ENCODE data around the gene TRERF1.

TRERF1 gene

GRCh38 chr6:42260396-42260888, 191.3 kb downstream of the TRERF1 start:
- TF ChIP-seq CTCF (IDR thresholded peaks at IDR 0.05; ENCODE audit: borderline replicate concordance, control extremely low read depth, extremely low read depth, insufficient read depth, missing control alignments): no peak
- in situ Hi-C loops (cut with MboI; ENCODE audit: low sequenced_read_pairs, unreplicated experiment): loop anchor here (10.0 kb wide), 1 partner anchor 294 kb away; no protein-coding TSS in a partner anchor
- DNase-seq (ENCODE audit: low spot score): peak; percentile 54

- TF ChIP-seq CTCF (IDR thresholded peaks at IDR 0.05; ENCODE audit: borderline replicate concordance, control extremely low read depth, extremely low read depth, insufficient read depth, missing control alignments): no peak
- DNase-seq (ENCODE audit: low spot score): no peak
- in situ Hi-C loops (cut with MboI; ENCODE audit: low sequenced_read_pairs, unreplicated experiment): loop anchor here (10.0 kb wide), 1 partner anchor 295 kb away; no protein-coding TSS in a partner anchor
Observed at GRCh38 chr6:42259841-42260395, 191.8 kb downstream of the TRERF1 start.

GRCh38 chr6:42259286-42259685, 192.4 kb downstream of the TRERF1 start:
- TF ChIP-seq CTCF (IDR thresholded peaks at IDR 0.05; ENCODE audit: borderline replicate concordance, control extremely low read depth, extremely low read depth, insufficient read depth, missing control alignments): no peak
- no peak for DNase-seq (ENCODE audit: low spot score)
- in situ Hi-C loops (cut with MboI; ENCODE audit: low sequenced_read_pairs, unreplicated experiment): no loop called here

GRCh38 chr6:42257614-42258013, 194.1 kb downstream of the TRERF1 start:
- in situ Hi-C loops (cut with MboI; ENCODE audit: low sequenced_read_pairs, unreplicated experiment): no loop called here
- DNase-seq (ENCODE audit: low spot score): no peak
- TF ChIP-seq CTCF (IDR thresholded peaks at IDR 0.05; ENCODE audit: borderline replicate concordance, control extremely low read depth, extremely low read depth, insufficient read depth, missing control alignments): no peak

- in situ Hi-C loops (cut with MboI; ENCODE audit: low sequenced_read_pairs, unreplicated experiment): no loop called here
- no peak for TF ChIP-seq CTCF (IDR thresholded peaks at IDR 0.05; ENCODE audit: borderline replicate concordance, control extremely low read depth, extremely low read depth, insufficient read depth, missing control alignments)
- DNase-seq (ENCODE audit: low spot score): no peak
Observed at GRCh38 chr6:42257063-42257462, 194.7 kb downstream of the TRERF1 start.

- TF ChIP-seq CTCF (IDR thresholded peaks at IDR 0.05; ENCODE audit: borderline replicate concordance, control extremely low read depth, extremely low read depth, insufficient read depth, missing control alignments): no peak
- in situ Hi-C loops (cut with MboI; ENCODE audit: low sequenced_read_pairs, unreplicated experiment): no loop called here
- no peak for DNase-seq (ENCODE audit: low spot score)
Observed at GRCh38 chr6:42255050-42255449, 196.7 kb downstream of the TRERF1 start.

Data from GM13976 (cell line).